SK-N-SH treated with all-trans-retinoic acid at 6 μM for 48 hours (cell line): ENCODE data around the gene TXNRD2.

Experiments used
- ATAC-seq: fragments of 200-7000 bp; cut with Tn5 transposase; 3 replicates; pipeline ENCODE4 v1.9.1; 2020; ENCODE audit warnings: mild to moderate bottlenecking, moderate library complexity
- ARNTL ChIP-seq: fragments of 450-650 bp; formaldehyde crosslinking; IDR thresholded peaks from 2 replicates; pipeline ENCODE4 v1.5.0; 2020; ENCODE audit warnings: low read depth, mild to moderate bottlenecking, moderate library complexity, borderline replicate concordance
- BACH2 ChIP-seq: fragments of 250-450 bp; sonication (Bioruptor Pico); IDR thresholded peaks from 2 replicates; pipeline ENCODE4 v1.9.0; 2021; ENCODE audit warnings: mild to moderate bottlenecking, borderline replicate concordance
- CSDC2 ChIP-seq: fragments of 250-450 bp; sonication (Bioruptor Pico); IDR thresholded peaks from 2 replicates; pipeline ENCODE4 v1.5.0; 2020; ENCODE audit warnings: mild to moderate bottlenecking, moderate library complexity
- GLIS3 ChIP-seq: fragments of 250-450 bp; sonication (Bioruptor Pico); IDR thresholded peaks from 2 replicates; pipeline ENCODE4 v1.5.0; 2020; ENCODE audit warnings: mild to moderate bottlenecking, moderate library complexity
- ISL1 ChIP-seq: fragments of 250-450 bp; sonication (Bioruptor Pico); IDR thresholded peaks from 2 replicates; pipeline ENCODE4 v2.1.2; 2022; ENCODE audit warnings: mild to moderate bottlenecking, moderate library complexity
- OSR1 ChIP-seq: fragments of 250-450 bp; sonication (Bioruptor Pico); IDR thresholded peaks from 2 replicates; pipeline ENCODE4 v1.8.0; 2022; ENCODE audit warnings: moderate library complexity, mild to moderate bottlenecking, inconsistent platforms
- POU6F1 ChIP-seq: fragments of 250-450 bp; sonication (Bioruptor Pico); IDR thresholded peaks from 2 replicates; pipeline ENCODE4 v1.8.0; 2021; ENCODE audit warnings: low read depth, mild to moderate bottlenecking, moderate library complexity, borderline replicate concordance
- PPARA ChIP-seq: fragments of 250-450 bp; sonication (Bioruptor Pico); IDR thresholded peaks from 2 replicates; pipeline ENCODE4 v1.5.0; 2020; ENCODE audit warnings: mild to moderate bottlenecking, borderline replicate concordance
- RARB ChIP-seq: fragments of 250-450 bp; sonication (Bioruptor Pico); IDR thresholded peaks from 2 replicates; pipeline ENCODE4 v1.8.0; 2021; ENCODE audit warnings: mild to moderate bottlenecking, moderate library complexity
- SNAI2 ChIP-seq: fragments of 250-450 bp; sonication (Bioruptor Pico); IDR thresholded peaks from 2 replicates; pipeline ENCODE4 v1.5.0; 2020; ENCODE audit warnings: mild to moderate bottlenecking, moderate library complexity
- TCF4 ChIP-seq: fragments of 250-450 bp; sonication (Bioruptor Pico); IDR thresholded peaks from 2 replicates; pipeline ENCODE4 v1.8.0; 2021; ENCODE audit warnings: mild to moderate bottlenecking, moderate library complexity, borderline replicate concordance
- TOX ChIP-seq: fragments of 250-450 bp; sonication (Bioruptor Pico); IDR thresholded peaks from 2 replicates; pipeline ENCODE4 v1.8.0; 2021; ENCODE audit warnings: mild to moderate bottlenecking, moderate library complexity, borderline replicate concordance
- TSHZ2 ChIP-seq: fragments of 250-450 bp; sonication (Bioruptor Pico); IDR thresholded peaks from 2 replicates; pipeline ENCODE4 v1.5.0; 2020; ENCODE audit warnings: mild to moderate bottlenecking, moderate library complexity
- ZC3H10 ChIP-seq: fragments of 250-450 bp; sonication (Bioruptor Pico); IDR thresholded peaks from 2 replicates; pipeline ENCODE4 v1.5.1; 2021; ENCODE audit warnings: mild to moderate bottlenecking, moderate library complexity
- ZFP3 ChIP-seq: fragments of 250-450 bp; sonication (Bioruptor Pico); IDR thresholded peaks from 2 replicates; pipeline ENCODE4 v1.5.0; 2020; ENCODE audit warnings: mild to moderate bottlenecking, moderate library complexity
- ZFP30 ChIP-seq: fragments of 450-650 bp; formaldehyde crosslinking; IDR thresholded peaks from 2 replicates; pipeline ENCODE4 v1.5.0; 2022; ENCODE audit warnings: mild to moderate bottlenecking, moderate library complexity
- ZNF565 ChIP-seq: fragments of 450-650 bp; formaldehyde crosslinking; conservative IDR thresholded peaks from 2 replicates; pipeline ENCODE4 v1.5.0; 2020; ENCODE audit warnings: low read depth, mild to moderate bottlenecking, moderate library complexity
- ZNF70 ChIP-seq: fragments of 450-650 bp; formaldehyde crosslinking; IDR thresholded peaks from 2 replicates; pipeline ENCODE4 v1.5.0; 2020; ENCODE audit warnings: mild to moderate bottlenecking, moderate library complexity
- ZNF8 ChIP-seq: fragments of 450-650 bp; formaldehyde crosslinking; IDR thresholded peaks from 2 replicates; pipeline ENCODE4 v1.5.0; 2020; ENCODE audit warnings: mild to moderate bottlenecking, moderate library complexity
- TF ChIP-seq, protein P1 (sequence below): fragments of 250-450 bp; sonication (Bioruptor Pico); IDR thresholded peaks from 2 replicates; pipeline ENCODE4 v1.8.0; 2020; ENCODE audit warnings: mild to moderate bottlenecking, moderate library complexity, borderline replicate concordance
- TF ChIP-seq, protein P2 (sequence below): fragments of 250-450 bp; sonication (Bioruptor Pico); IDR thresholded peaks from 2 replicates; pipeline ENCODE4 v1.5.1; 2020; ENCODE audit warnings: low read depth, mild to moderate bottlenecking, moderate library complexity

Gene TXNRD2

DNA sequence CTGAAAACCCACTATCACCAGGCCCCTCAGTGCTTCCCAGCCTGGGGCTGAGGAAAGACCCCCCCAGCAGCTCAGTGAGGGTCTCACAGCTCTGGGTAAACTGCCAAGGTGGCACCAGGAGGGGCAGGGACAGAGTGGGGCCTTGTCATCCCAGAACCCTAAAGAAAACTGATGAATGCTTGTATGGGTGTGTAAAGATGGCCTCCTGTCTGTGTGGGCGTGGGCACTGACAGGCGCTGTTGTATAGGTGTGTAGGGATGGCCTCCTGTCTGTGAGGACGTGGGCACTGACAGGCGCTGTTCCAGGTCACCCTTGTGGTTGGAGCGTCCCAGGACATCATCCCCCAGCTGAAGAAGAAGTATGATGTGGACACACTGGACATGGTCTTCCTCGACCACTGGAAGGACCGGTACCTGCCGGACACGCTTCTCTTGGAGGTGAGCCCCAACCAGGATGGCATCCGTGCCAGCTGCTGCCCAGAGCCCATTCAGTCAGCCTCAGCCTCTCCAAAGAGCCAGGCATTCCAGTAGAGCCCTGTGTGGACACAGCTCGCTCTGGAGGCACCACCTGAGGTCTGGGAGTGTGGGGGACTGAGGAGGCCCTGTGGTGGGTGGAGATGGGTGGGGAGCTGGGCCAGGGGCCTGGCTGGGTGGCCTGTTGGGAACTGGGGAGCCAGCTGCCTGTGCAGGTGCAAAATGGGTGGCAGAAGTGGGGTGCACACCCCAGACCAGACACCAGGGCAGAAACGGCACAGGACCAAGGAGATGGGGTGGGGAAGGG is 22.4 kb upstream of the TXNRD2 start:
- no peak for ATAC-seq
- TF ChIP-seq PPARA (CRISPR knock-in tag) (no peak), BACH2 (CRISPR knock-in tag) (no peak), SNAI2 (CRISPR knock-in tag) (no peak), TSHZ2 (no peak)

DNA sequence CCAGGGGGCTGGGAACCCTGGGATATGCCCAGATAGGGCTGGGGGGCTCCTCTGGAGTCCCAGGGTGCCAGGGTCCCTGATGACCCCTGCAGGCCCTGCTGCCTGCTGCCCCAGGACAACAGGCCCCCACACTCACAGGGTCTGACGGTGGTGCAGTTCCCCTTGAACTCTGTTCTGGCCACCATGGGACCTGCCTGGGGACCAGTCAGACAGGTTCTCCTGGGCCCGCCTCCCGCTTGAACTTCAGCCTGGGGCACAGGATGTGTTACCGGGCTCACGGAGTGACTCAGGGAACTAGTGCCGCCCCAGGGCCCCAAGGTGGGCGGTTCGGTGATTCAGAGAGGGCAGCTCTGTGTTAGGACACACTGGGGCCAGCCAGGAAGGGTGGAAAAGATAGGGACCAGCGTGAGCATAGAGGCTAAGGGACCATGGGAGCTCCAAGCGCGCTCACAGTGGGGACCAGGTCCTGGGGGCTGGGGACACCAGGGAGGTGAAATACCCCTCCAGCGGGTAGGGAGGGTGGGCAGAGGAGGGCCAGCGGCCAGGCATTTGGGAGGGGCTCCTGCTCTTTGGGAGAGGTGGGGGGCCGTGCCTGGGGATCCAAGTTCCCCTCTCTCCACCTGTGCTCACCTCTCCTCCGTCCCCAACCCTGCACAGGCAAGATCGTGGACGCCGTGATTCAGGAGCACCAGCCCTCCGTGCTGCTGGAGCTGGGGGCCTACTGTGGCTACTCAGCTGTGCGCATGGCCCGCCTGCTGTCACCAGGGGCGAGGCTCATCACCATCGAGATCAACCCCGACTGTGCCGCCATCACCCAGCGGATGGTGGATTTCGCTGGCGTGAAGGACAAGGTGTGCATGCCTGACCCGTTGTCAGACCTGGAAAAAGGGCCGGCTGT is 21.5 kb upstream of the TXNRD2 start:
- TF ChIP-seq POU6F1 (CRISPR knock-in tag) (no peak), OSR1 (CRISPR knock-in tag) (no peak), ZC3H10 (CRISPR knock-in tag) (no peak), TCF4 (CRISPR knock-in tag) (no peak), GLIS3 (CRISPR knock-in tag) (no peak), TSHZ2 (no peak), RARB (CRISPR knock-in tag) (no peak), ISL1 (CRISPR knock-in tag) (no peak), ZNF565 (CRISPR knock-in tag) (no peak), PPARA (CRISPR knock-in tag) (no peak), ZNF70 (no peak), ZFP3 (CRISPR knock-in tag) (no peak), ZNF8 (CRISPR knock-in tag) (no peak), CSDC2 (CRISPR knock-in tag) (no peak), BACH2 (CRISPR knock-in tag) (no peak), ARNTL (CRISPR knock-in tag) (no peak), ZFP30 (no peak), TOX (CRISPR knock-in tag) (no peak)
- TF ChIP-seq, protein P1, sequence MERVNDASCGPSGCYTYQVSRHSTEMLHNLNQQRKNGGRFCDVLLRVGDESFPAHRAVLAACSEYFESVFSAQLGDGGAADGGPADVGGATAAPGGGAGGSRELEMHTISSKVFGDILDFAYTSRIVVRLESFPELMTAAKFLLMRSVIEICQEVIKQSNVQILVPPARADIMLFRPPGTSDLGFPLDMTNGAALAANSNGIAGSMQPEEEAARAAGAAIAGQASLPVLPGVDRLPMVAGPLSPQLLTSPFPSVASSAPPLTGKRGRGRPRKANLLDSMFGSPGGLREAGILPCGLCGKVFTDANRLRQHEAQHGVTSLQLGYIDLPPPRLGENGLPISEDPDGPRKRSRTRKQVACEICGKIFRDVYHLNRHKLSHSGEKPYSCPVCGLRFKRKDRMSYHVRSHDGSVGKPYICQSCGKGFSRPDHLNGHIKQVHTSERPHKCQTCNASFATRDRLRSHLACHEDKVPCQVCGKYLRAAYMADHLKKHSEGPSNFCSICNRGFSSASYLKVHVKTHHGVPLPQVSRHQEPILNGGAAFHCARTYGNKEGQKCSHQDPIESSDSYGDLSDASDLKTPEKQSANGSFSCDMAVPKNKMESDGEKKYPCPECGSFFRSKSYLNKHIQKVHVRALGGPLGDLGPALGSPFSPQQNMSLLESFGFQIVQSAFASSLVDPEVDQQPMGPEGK, result no peak
- TF ChIP-seq, protein P2, sequence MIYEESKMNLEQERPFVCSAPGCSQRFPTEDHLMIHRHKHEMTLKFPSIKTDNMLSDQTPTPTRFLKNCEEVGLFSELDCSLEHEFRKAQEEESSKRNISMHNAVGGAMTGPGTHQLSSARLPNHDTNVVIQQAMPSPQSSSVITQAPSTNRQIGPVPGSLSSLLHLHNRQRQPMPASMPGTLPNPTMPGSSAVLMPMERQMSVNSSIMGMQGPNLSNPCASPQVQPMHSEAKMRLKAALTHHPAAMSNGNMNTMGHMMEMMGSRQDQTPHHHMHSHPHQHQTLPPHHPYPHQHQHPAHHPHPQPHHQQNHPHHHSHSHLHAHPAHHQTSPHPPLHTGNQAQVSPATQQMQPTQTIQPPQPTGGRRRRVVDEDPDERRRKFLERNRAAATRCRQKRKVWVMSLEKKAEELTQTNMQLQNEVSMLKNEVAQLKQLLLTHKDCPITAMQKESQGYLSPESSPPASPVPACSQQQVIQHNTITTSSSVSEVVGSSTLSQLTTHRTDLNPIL (CRISPR knock-in tag), result no peak
- peak; percentile 31 for ATAC-seq
